ENCODE data around the gene ARNT2. TPM values are rescaled to one million over a fixed set of nuclear protein-coding genes. Genes with fewer than 3 reads are reported as not detected.

The ARNT2 gene
- total and polyA plus RNA-seq, 2 of the 13 experiments (the other 11 are each of a cell fraction or from before 2014, with no cell fraction given), result 0.69 to 1.7 TPM

DNA sequence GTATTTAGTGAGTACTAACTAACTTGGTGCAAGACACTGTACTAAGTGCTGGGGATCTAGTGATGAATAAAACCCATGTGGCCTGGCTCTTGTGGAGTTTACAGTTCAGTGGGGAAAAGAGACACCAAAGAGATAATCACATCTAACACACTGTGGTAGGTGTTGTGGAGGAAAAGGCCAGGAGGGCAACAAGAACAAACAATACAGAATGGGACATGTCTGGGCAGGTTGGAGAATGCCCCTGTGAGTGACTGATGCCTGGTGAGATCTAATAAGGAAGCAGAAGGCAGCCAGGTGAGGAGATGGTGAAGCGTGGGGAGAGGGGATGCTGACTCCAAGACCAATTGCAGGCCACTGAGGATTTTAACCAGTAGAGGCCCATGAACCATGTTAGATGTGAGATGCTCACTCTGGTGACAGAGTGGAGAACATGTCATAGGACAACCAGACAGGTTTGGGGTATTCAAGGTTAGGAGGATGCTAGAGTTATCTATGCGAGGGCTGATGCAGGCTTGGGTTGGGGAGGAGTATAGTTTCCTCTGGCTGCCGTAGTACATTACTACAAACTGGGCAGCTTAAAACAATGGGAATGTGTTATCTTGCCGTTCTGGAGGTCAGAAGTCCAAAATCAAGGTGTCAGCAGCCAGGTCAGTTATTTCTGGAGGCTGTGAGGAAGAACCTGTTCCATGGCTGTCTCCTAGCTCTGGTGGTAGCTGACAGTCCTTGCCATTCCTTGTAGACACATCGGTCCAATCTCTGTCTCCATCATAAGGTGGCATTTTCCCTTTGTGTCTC, 81.4 kb downstream of the ARNT2 start (continued):
- no peak for TF ChIP-seq MAF1 (CRISPR knock-in tag; IDR thresholded peaks at IDR 0.05; ENCODE audit: borderline replicate concordance)
- TF ChIP-seq ZNF792 (CRISPR knock-in tag; IDR thresholded peaks at IDR 0.05), result 0 out of 2 replicates have a peak, but pooled peaks have one; percentile 30
- TF ChIP-seq ZBTB7B (CRISPR knock-in tag; IDR thresholded peaks at IDR 0.05), result no peak
- no peak for TF ChIP-seq ZNF7 (CRISPR knock-in tag; IDR thresholded peaks at IDR 0.05)
- no peak for TF ChIP-seq ZNF776 (CRISPR knock-in tag; IDR thresholded peaks at IDR 0.05)
- TF ChIP-seq ZNF652 (CRISPR knock-in tag; IDR thresholded peaks at IDR 0.05; ENCODE audit: borderline replicate concordance, low read depth), result no peak
- TF ChIP-seq SOX6 (IDR thresholded peaks at IDR 0.05), result no peak
- peak; percentile 60 for TF ChIP-seq SOX6 (CRISPR knock-in tag; IDR thresholded peaks at IDR 0.05)
- TF ChIP-seq CENPX (CRISPR knock-in tag; IDR thresholded peaks at IDR 0.05), result no peak
- TF ChIP-seq ZNF468 (CRISPR knock-in tag; IDR thresholded peaks at IDR 0.05), result no peak
- TF ChIP-seq ZZZ3 (CRISPR knock-in tag; IDR thresholded peaks at IDR 0.05; ENCODE audit: borderline replicate concordance), result no peak
- no peak for TF ChIP-seq RXRA (CRISPR knock-in tag; IDR thresholded peaks at IDR 0.05)
- TF ChIP-seq ARID2 (CRISPR knock-in tag; IDR thresholded peaks at IDR 0.05; ENCODE audit: borderline replicate concordance), result no peak
- TF ChIP-seq, protein P1, sequence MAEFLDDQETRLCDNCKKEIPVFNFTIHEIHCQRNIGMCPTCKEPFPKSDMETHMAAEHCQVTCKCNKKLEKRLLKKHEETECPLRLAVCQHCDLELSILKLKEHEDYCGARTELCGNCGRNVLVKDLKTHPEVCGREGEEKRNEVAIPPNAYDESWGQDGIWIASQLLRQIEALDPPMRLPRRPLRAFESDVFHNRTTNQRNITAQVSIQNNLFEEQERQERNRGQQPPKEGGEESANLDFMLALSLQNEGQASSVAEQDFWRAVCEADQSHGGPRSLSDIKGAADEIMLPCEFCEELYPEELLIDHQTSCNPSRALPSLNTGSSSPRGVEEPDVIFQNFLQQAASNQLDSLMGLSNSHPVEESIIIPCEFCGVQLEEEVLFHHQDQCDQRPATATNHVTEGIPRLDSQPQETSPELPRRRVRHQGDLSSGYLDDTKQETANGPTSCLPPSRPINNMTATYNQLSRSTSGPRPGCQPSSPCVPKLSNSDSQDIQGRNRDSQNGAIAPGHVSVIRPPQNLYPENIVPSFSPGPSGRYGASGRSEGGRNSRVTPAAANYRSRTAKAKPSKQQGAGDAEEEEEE (CRISPR knock-in tag; IDR thresholded peaks at IDR 0.05; ENCODE audit: borderline replicate concordance), result no peak
- 0 out of 4 replicates have a peak, but pooled peaks of 1 of the 2 experiments have one; percentile 25 for TF ChIP-seq NR2F1 (CRISPR knock-in tag; IDR thresholded peaks at IDR 0.05)
- no peak for TF ChIP-seq PPARG (CRISPR knock-in tag; conservative IDR thresholded peaks at IDR 0.05)
- TF ChIP-seq ESRRA (CRISPR knock-in tag; IDR thresholded peaks at IDR 0.05; ENCODE audit: low read depth), result no peak
- TF ChIP-seq RAD51 (IDR thresholded peaks at IDR 0.05; ENCODE audit: borderline replicate concordance), result no peak
- TF ChIP-seq, protein P2, sequence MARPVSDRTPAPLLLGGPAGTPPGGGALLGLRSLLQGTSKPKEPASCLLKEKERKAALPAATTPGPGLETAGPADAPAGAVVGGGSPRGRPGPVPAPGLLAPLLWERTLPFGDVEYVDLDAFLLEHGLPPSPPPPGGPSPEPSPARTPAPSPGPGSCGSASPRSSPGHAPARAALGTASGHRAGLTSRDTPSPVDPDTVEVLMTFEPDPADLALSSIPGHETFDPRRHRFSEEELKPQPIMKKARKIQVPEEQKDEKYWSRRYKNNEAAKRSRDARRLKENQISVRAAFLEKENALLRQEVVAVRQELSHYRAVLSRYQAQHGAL (CRISPR knock-in tag; IDR thresholded peaks at IDR 0.05; ENCODE audit: not compliant biosample characterization), result no peak
- TF ChIP-seq KDM1A (CRISPR knock-in tag; IDR thresholded peaks at IDR 0.05), result 0 out of 2 replicates have a peak, but pooled peaks have one; percentile 15
- TF ChIP-seq, protein P3, sequence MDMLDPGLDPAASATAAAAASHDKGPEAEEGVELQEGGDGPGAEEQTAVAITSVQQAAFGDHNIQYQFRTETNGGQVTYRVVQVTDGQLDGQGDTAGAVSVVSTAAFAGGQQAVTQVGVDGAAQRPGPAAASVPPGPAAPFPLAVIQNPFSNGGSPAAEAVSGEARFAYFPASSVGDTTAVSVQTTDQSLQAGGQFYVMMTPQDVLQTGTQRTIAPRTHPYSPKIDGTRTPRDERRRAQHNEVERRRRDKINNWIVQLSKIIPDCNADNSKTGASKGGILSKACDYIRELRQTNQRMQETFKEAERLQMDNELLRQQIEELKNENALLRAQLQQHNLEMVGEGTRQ (IDR thresholded peaks at IDR 0.05; ENCODE audit: low read depth, low read length), result no peak
- TF ChIP-seq, protein P3 (CRISPR knock-in tag; IDR thresholded peaks at IDR 0.05; ENCODE audit: borderline replicate concordance), result no peak
- TF ChIP-seq AKAP8 (CRISPR knock-in tag; IDR thresholded peaks at IDR 0.05), result no peak
- no peak for TF ChIP-seq CHD2 (IDR thresholded peaks at IDR 0.05; ENCODE audit: low read depth, low read length)
- TF ChIP-seq, protein P4, sequence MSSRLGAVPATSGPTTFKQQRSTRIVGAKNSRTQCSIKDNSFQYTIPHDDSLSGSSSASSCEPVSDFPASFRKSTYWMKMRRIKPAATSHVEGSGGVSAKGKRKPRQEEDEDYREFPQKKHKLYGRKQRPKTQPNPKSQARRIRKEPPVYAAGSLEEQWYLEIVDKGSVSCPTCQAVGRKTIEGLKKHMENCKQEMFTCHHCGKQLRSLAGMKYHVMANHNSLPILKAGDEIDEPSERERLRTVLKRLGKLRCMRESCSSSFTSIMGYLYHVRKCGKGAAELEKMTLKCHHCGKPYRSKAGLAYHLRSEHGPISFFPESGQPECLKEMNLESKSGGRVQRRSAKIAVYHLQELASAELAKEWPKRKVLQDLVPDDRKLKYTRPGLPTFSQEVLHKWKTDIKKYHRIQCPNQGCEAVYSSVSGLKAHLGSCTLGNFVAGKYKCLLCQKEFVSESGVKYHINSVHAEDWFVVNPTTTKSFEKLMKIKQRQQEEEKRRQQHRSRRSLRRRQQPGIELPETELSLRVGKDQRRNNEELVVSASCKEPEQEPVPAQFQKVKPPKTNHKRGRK (CRISPR knock-in tag; IDR thresholded peaks at IDR 0.05), result no peak
- no peak for TF ChIP-seq ZNF24 (IDR thresholded peaks at IDR 0.05)

All from HepG2 (cell line).